HepG2 (cell line): ENCODE results near the gene TOMM40L. TPM values are rescaled to one million over a fixed set of nuclear protein-coding genes. Genes with fewer than 3 reads are reported as not detected.

Experiments used
- CEBPG ChIP-seq: IDR thresholded peaks from 2 replicates; pipeline ENCODE4 v1.6.1; 2016
- CHD2 ChIP-seq: IDR thresholded peaks from 2 replicates; pipeline ENCODE4 v1.6.1; 2011; ENCODE audit warnings: low read depth, low read length, improper control_type of control experiment
- EED ChIP-seq: sonication (generic); formaldehyde crosslinking; IDR thresholded peaks from 2 replicates; pipeline ENCODE4 v1.5.0; 2020; ENCODE audit warnings: mild to moderate bottlenecking, missing genetic modification reagents
- FOSL2 ChIP-seq: sonication (generic); formaldehyde crosslinking; IDR thresholded peaks from 2 replicates; pipeline ENCODE4 v1.4.0; 2020; ENCODE audit warnings: missing genetic modification reagents
- GABPA ChIP-seq, 2 experiments: IDR thresholded peaks; 2 replicates each; pipeline ENCODE4 v1.6.1; 2011 to 2016; ENCODE audit warnings: low read depth in 2 of 2, low read length in 1 of 2, missing biosample characterization in 1 of 2, missing genetic modification characterization in 1 of 2
- HIC2 ChIP-seq: sonication (generic); formaldehyde crosslinking; IDR thresholded peaks from 2 replicates; pipeline ENCODE4 v1.9.0; 2022; ENCODE audit warnings: low read depth, missing genetic modification reagents
- HIVEP1 ChIP-seq: sonication (generic); formaldehyde crosslinking; IDR thresholded peaks from 2 replicates; pipeline ENCODE4 v1.4.0; 2020; ENCODE audit warnings: mild to moderate bottlenecking, missing genetic modification reagents
- HNRNPUL1 ChIP-seq: fragments of 200-400 bp; formaldehyde crosslinking; IDR thresholded peaks from 2 replicates; pipeline ENCODE4 v1.6.1; 2017; ENCODE audit warnings: low read depth, mild to moderate bottlenecking, low read length, moderate library complexity
- MEIS2 ChIP-seq: sonication (generic); formaldehyde crosslinking; IDR thresholded peaks from 2 replicates; pipeline ENCODE4 v1.9.0; 2021; ENCODE audit warnings: mild to moderate bottlenecking, missing genetic modification reagents
- NFATC3 ChIP-seq: sonication (generic); formaldehyde crosslinking; IDR thresholded peaks from 2 replicates; pipeline ENCODE4 v1.5.1; 2020; ENCODE audit warnings: mild to moderate bottlenecking, missing genetic modification reagents
- POLR2AphosphoS2 ChIP-seq: IDR thresholded peaks from 2 replicates; pipeline ENCODE4 v1.6.1; 2011; ENCODE audit warnings: low read depth, low read length, improper control_type of control experiment
- SALL2 ChIP-seq: sonication (generic); formaldehyde crosslinking; IDR thresholded peaks from 2 replicates; pipeline ENCODE4 v1.8.1; 2023; ENCODE audit warnings: mild to moderate bottlenecking, missing genetic modification reagents, inconsistent platforms
- TAF1 ChIP-seq: sonication (generic); formaldehyde crosslinking; IDR thresholded peaks from 2 replicates; pipeline ENCODE4 v1.4.0; 2020; ENCODE audit warnings: missing genetic modification reagents
- TBX2 ChIP-seq: sonication (generic); formaldehyde crosslinking; IDR thresholded peaks from 2 replicates; pipeline ENCODE4 v1.5.0; 2020; ENCODE audit warnings: missing genetic modification reagents, mild to moderate bottlenecking, borderline replicate concordance
- ZBTB49 ChIP-seq: sonication (generic); formaldehyde crosslinking; IDR thresholded peaks from 2 replicates; pipeline ENCODE4 v1.4.0; 2020; ENCODE audit warnings: missing genetic modification reagents, borderline replicate concordance
- ZNF121 ChIP-seq: sonication (generic); formaldehyde crosslinking; IDR thresholded peaks from 2 replicates; pipeline ENCODE4 v1.5.0; 2020; ENCODE audit warnings: mild to moderate bottlenecking, missing genetic modification reagents
- ZNF180 ChIP-seq: sonication (generic); formaldehyde crosslinking; IDR thresholded peaks from 2 replicates; pipeline ENCODE4 v1.4.0; 2020; ENCODE audit warnings: low read depth, missing genetic modification reagents, borderline replicate concordance
- ZNF205 ChIP-seq: IDR thresholded peaks from 2 replicates; pipeline ENCODE4 v1.6.1; 2018; ENCODE audit warnings: missing biosample characterization, missing genetic modification reagents
- ZNF30 ChIP-seq: sonication (generic); formaldehyde crosslinking; IDR thresholded peaks from 2 replicates; pipeline ENCODE4 v1.5.0; 2020; ENCODE audit warnings: mild to moderate bottlenecking, missing genetic modification reagents
- ZNF335 ChIP-seq: sonication (generic); formaldehyde crosslinking; IDR thresholded peaks from 2 replicates; pipeline ENCODE4 v1.4.0; 2020; ENCODE audit warnings: missing genetic modification reagents
- ZNF337 ChIP-seq: sonication (generic); formaldehyde crosslinking; IDR thresholded peaks from 2 replicates; pipeline ENCODE4 v1.5.1; 2020; ENCODE audit warnings: missing genetic modification reagents, low read depth, mild to moderate bottlenecking, borderline replicate concordance
- ZNF530 ChIP-seq: sonication (generic); formaldehyde crosslinking; IDR thresholded peaks from 2 replicates; pipeline ENCODE4 v1.5.0; 2020; ENCODE audit warnings: low read depth, mild to moderate bottlenecking, missing genetic modification reagents
- ZNF605 ChIP-seq: sonication (generic); formaldehyde crosslinking; IDR thresholded peaks from 2 replicates; pipeline ENCODE4 v1.8.0; 2022; ENCODE audit warnings: mild to moderate bottlenecking, missing genetic modification reagents
- ZNF746 ChIP-seq: sonication (generic); formaldehyde crosslinking; IDR thresholded peaks from 2 replicates; pipeline ENCODE4 v1.8.0; 2022; ENCODE audit warnings: mild to moderate bottlenecking, missing genetic modification reagents
- ZNF773 ChIP-seq: sonication (generic); formaldehyde crosslinking; IDR thresholded peaks from 2 replicates; pipeline ENCODE4 v1.4.0; 2020; ENCODE audit warnings: missing genetic modification reagents, borderline replicate concordance
- ZNF883 ChIP-seq: sonication (generic); formaldehyde crosslinking; IDR thresholded peaks from 2 replicates; pipeline ENCODE4 v1.5.1; 2020; ENCODE audit warnings: mild to moderate bottlenecking, missing genetic modification reagents; ENCODE audit errors: not compliant biosample characterization
- ZSCAN25 ChIP-seq: sonication (generic); formaldehyde crosslinking; IDR thresholded peaks from 2 replicates; pipeline ENCODE4 v1.8.0; 2022; ENCODE audit warnings: mild to moderate bottlenecking, missing genetic modification reagents
- polyA plus RNA-seq, 8 experiments: library from polyadenylated mRNA; depleted of rRNA in 3 of 8; stranded (reverse) in 7 of 8; unstranded in 1 of 8; fragments of >200 nt; fragmentation: Illumina TruSeq in 4 of 8; extraction: Trizol in 4 of 8; gene quantifications; 2 replicates each; pipeline versions ENCODE4 v1.2.1 to v1.2.3, GENCODE V29; 2011 to 2016; ENCODE audit warnings: low read depth in 4 of 8, missing spikeins in 1 of 8, mixed read lengths in 1 of 8; ENCODE audit not compliant: insufficient read depth in 1 of 8
- total RNA-seq, 5 experiments: library from RNA; depleted of rRNA; stranded (reverse); fragments of >200 nt; fragmentation: Illumina TruSeq; extraction: Trizol; gene quantifications; 2 replicates each; pipeline ENCODE4 v1.2.3, GENCODE V29; 2016; ENCODE audit warnings: low read depth in 1 of 5

TOMM40L gene
- total and polyA plus RNA-seq, 2 of the 13 experiments (the other 11 are each of a cell fraction or from before 2014, with no cell fraction given): 14.1 to 26.2 TPM

GRCh38 chr1:161177112-161177935 lies 48.5 kb upstream of the TOMM40L start, which contains the start of gene B4GALT3 (continued):
- 0 out of 2 replicates have a peak, but pooled peaks have one; percentile 33 for TF ChIP-seq ZNF773 (CRISPR knock-in tag)
- peak; percentile 72 for TF ChIP-seq FOSL2 (CRISPR knock-in tag)
- TF ChIP-seq ZNF180 (CRISPR knock-in tag): no peak
- no peak for TF ChIP-seq POLR2AphosphoS2
- TF ChIP-seq ZNF337 (CRISPR knock-in tag): peak; percentile 86; the same call in 1 of the 2 replicates
- 0 out of 2 replicates have a peak, but pooled peaks have one; percentile 74 for TF ChIP-seq ZNF530 (CRISPR knock-in tag)
- TF ChIP-seq SALL2 (CRISPR knock-in tag): no peak
- TF ChIP-seq TAF1: peak; percentile 93
- peak; percentile 25; the same call in 1 of the 2 replicates for TF ChIP-seq ZNF746 (CRISPR knock-in tag)
- TF ChIP-seq CEBPG (CRISPR knock-in tag): 0 out of 2 replicates have a peak, but pooled peaks have one; percentile 22
- TF ChIP-seq GABPA (IDR thresholded peaks at IDR 0.05; ENCODE audit: low read depth, low read length): no peak
- peak; percentile 54; the same call in 1 of the 2 replicates for TF ChIP-seq GABPA (CRISPR knock-in tag; IDR thresholded peaks at IDR 0.05; ENCODE audit: low read depth)
- TF ChIP-seq ZNF335 (CRISPR knock-in tag): peak; percentile 86; the same call in 1 of the 2 replicates
- peak; percentile 89 for TF ChIP-seq ZNF605
- TF ChIP-seq MEIS2 (CRISPR knock-in tag): peak; percentile 55; the same call in 1 of the 2 replicates
- TF ChIP-seq HNRNPUL1: no peak
- TF ChIP-seq CHD2: no peak
- no peak for TF ChIP-seq HIC2 (CRISPR knock-in tag)
- no peak; the same call in 1 of the 2 replicates for TF ChIP-seq EED
- no peak for TF ChIP-seq ZNF121 (CRISPR knock-in tag)
- peak; percentile 85 for TF ChIP-seq ZNF883 (CRISPR knock-in tag)
- no peak for TF ChIP-seq ZNF30 (CRISPR knock-in tag)
- TF ChIP-seq ZBTB49 (CRISPR knock-in tag): 0 out of 2 replicates have a peak, but pooled peaks have one; percentile 66
- peak; percentile 90 for TF ChIP-seq TBX2 (CRISPR knock-in tag)
- no peak; the same call in 1 of the 2 replicates for TF ChIP-seq ZSCAN25 (CRISPR knock-in tag)
- TF ChIP-seq ZNF205: no peak; the same call in 1 of the 2 replicates
- TF ChIP-seq NFATC3: no peak
- no peak; the same call in 1 of the 2 replicates for TF ChIP-seq HIVEP1 (CRISPR knock-in tag)
